ENCODE data around the gene SUPT3H. TPM values are rescaled to one million over a fixed set of nuclear protein-coding genes. Genes with fewer than 3 reads are reported as not detected.

Gene SUPT3H
- total RNA-seq, 3 donors from 2014 or later: 3.0 to 8.1 (median 3.5) TPM

GRCh38 chr6:45105170-45105820 lies 272.4 kb downstream of the SUPT3H start:
- no peak for TF ChIP-seq CTCF (IDR thresholded peaks at IDR 0.05)
- Histone ChIP-seq H3K4me1 (ENCODE audit: low read depth) (no peaks in the 10 kb centered on the region), H3K9me3 (no peaks in the 10 kb centered on the region), H3K4me3 (no peak overlapping the region), H3K36me3 (ENCODE audit: low read depth) (no peaks in the 10 kb centered on the region)
- intact Hi-C loops (cut with DNase I, micrococcal nuclease): no loop called here
- DNase-seq: no peak
- ATAC-seq: no peak

- no peaks in the 10 kb centered on the region for H3K9me3 ChIP-seq
- intact Hi-C loops (cut with DNase I, micrococcal nuclease): no loop called here
- DNase-seq (no peak), ATAC-seq (no peak)
- no peaks in the 10 kb centered on the region for H3K36me3 ChIP-seq (ENCODE audit: low read depth)
- TF ChIP-seq CTCF (IDR thresholded peaks at IDR 0.05): no peak
- H3K4me3 ChIP-seq: no peak overlapping the region
- no peaks in the 10 kb centered on the region for H3K4me1 ChIP-seq (ENCODE audit: low read depth)
Measured at GRCh38 chr6:45104429-45104828, 273.3 kb downstream of the SUPT3H start.

GRCh38 chr6:45098256-45098655 lies 279.5 kb downstream of the SUPT3H start:
- ATAC-seq: no peak
- intact Hi-C loops (cut with DNase I, micrococcal nuclease): no loop called here
- Histone ChIP-seq H3K9me3 (no peaks in the 10 kb centered on the region), H3K36me3 (ENCODE audit: low read depth) (no peaks in the 10 kb centered on the region), H3K4me1 (ENCODE audit: low read depth) (no peaks in the 10 kb centered on the region), H3K4me3 (no peak overlapping the region)
- TF ChIP-seq CTCF (IDR thresholded peaks at IDR 0.05): no peak
- DNase-seq: no peak

DNA sequence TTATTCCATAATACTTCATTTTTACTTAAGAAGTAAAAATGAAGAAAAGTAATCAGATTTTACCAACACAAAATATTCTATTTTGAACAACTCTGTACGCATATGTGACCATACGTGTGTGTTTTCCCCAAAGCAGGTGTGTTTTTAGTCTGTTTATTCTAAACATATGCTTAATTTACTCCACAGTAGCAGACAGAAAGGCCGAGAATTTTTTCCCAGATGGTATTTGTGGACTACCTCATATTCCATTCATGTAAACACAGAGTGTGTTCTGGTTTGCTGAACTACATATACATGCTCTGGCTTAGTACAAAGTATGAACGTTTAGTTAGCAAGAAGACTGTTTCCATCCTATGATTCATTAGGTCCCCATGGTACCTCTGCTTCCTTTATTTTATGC lies 282.9 kb downstream of the SUPT3H start:
- ATAC-seq (no peak), DNase-seq (no peak)
- Histone ChIP-seq H3K4me1 (ENCODE audit: low read depth) (no peaks in the 10 kb centered on the region), H3K36me3 (ENCODE audit: low read depth) (no peaks in the 10 kb centered on the region), H3K9me3 (no peaks in the 10 kb centered on the region), H3K4me3 (no peak overlapping the region)
- intact Hi-C loops (cut with DNase I, micrococcal nuclease): no loop called here
- no peak for TF ChIP-seq CTCF (IDR thresholded peaks at IDR 0.05)

DNA sequence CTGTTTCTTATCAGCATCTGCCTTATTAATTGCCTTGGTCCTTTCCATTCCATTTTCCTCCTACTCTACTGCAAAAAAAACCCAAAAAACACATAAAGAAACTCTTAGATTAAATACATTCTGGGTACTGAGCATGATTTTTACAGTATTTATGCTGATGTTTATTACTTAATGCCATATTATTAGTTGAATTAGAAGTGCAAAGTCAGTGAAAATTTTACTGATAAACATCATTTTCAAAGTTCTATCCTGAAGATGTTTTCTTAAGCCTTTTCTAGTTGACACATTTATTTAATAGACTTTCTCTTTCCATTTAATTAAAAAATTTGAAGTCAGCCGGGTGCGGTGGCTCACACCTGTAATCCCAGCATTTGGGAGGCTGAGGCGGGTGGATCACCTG lies 285.6 kb downstream of the SUPT3H start:
- DNase-seq (no peak), ATAC-seq (no peak)
- no peak overlapping the region for H3K4me3 ChIP-seq
- H3K4me1 ChIP-seq (ENCODE audit: low read depth): no peaks in the 10 kb centered on the region
- intact Hi-C loops (cut with DNase I, micrococcal nuclease): no loop called here
- no peaks in the 10 kb centered on the region for H3K9me3 ChIP-seq
- no peak for TF ChIP-seq CTCF (IDR thresholded peaks at IDR 0.05)
- no peaks in the 10 kb centered on the region for H3K36me3 ChIP-seq (ENCODE audit: low read depth)

Data from mucosa of descending colon (tissue), 3 donors.